Body of pancreas (tissue), 4 donors: Measurements from ENCODE around the gene TPPP3.

Experiments used
- POLR2A ChIP-seq, 3 donors: fragments of 450-650 bp; IDR thresholded peaks; one replicate each; pipeline ENCODE4 v1.6.1; 2016; ENCODE audit warnings: antibody characterized with exemption in 3 of 3, mild to moderate bottlenecking in 2 of 3
- TF ChIP-seq, protein P1 (sequence below), 7 experiments: fragments of 450-650 bp in 4 of 7; fragments of 200-600 bp in 3 of 7; sonication (generic) in 3 of 7; IDR thresholded peaks; one replicate each; pipeline ENCODE4 v1.5.1; 2016 to 2019; ENCODE audit warnings: antibody characterized with exemption in 7 of 7

DNA sequence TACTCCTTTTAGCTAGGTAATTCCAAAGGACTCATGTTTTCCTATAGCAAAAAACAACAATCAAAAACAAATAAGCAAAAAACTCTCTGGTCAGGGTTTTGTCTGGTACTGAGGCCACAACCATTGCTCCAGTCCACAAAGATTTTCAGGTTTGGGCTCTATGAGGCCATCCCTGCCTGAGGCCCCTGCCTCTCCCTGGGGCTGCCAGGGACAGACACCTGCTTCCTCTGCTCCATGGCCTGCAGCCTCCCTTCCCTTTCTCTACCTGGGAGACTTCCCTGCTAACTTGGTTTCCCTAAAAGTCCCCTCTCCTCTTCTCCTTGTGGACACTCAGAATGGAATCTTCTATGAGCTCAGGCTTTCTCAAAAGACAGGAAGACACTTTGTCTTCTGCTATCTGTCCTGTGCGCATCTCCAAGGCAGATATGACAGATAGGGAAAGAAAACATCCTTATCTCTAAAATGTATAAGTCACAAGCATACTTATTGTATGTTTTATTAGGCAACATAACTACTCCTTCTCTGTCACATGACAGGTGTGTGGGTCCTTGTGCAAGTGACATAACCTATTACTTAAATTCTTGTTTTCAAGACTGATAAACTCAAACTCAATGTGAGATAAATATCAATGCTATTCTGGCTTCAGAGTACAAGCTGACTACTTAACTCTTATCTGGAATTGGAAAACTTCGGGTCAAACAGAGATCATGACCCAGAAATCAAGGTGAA, 24.2 kb upstream of the TPPP3 start:
- TF ChIP-seq POLR2A (IDR thresholded peaks at IDR 0.05) = no peak
- TF ChIP-seq, protein P1, sequence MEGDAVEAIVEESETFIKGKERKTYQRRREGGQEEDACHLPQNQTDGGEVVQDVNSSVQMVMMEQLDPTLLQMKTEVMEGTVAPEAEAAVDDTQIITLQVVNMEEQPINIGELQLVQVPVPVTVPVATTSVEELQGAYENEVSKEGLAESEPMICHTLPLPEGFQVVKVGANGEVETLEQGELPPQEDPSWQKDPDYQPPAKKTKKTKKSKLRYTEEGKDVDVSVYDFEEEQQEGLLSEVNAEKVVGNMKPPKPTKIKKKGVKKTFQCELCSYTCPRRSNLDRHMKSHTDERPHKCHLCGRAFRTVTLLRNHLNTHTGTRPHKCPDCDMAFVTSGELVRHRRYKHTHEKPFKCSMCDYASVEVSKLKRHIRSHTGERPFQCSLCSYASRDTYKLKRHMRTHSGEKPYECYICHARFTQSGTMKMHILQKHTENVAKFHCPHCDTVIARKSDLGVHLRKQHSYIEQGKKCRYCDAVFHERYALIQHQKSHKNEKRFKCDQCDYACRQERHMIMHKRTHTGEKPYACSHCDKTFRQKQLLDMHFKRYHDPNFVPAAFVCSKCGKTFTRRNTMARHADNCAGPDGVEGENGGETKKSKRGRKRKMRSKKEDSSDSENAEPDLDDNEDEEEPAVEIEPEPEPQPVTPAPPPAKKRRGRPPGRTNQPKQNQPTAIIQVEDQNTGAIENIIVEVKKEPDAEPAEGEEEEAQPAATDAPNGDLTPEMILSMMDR (IDR thresholded peaks at IDR 0.05) = no peak
